HepG2 (cell line): ENCODE measurements around the gene RAB20.

Experiments
- CEBPB ChIP-seq: IDR thresholded peaks from 2 replicates; pipeline ENCODE4 v1.6.1; 2011; ENCODE audit warnings: low read depth, low read length, improper control_type of control experiment, borderline replicate concordance
- CTCF ChIP-seq: sonication (generic); formaldehyde crosslinking; IDR thresholded peaks from 2 replicates; pipeline ENCODE4 v1.5.0; 2020; ENCODE audit warnings: mild to moderate bottlenecking, missing genetic modification reagents, moderate library complexity
- IRF2 ChIP-seq: IDR thresholded peaks from 2 replicates; pipeline ENCODE4 v1.6.1; 2018; ENCODE audit warnings: missing genetic modification reagents, missing compliant biosample characterization
- MTA1 ChIP-seq: sonication (generic); formaldehyde crosslinking; IDR thresholded peaks from 2 replicates; pipeline ENCODE4 v1.4.0; 2020; ENCODE audit warnings: missing genetic modification reagents, mild to moderate bottlenecking, borderline replicate concordance
- NFKBIZ ChIP-seq: IDR thresholded peaks from 2 replicates; pipeline ENCODE4 v1.6.1; 2018; ENCODE audit warnings: missing genetic modification reagents, missing compliant biosample characterization
- POLR2A ChIP-seq, 2 experiments: IDR thresholded peaks; 2 replicates each; pipeline ENCODE4 v1.6.1; 2011; ENCODE audit warnings: low read depth in 2 of 2, low read length in 2 of 2, mild to moderate bottlenecking in 1 of 2, moderate library complexity in 1 of 2; ENCODE audit not compliant: insufficient read depth in 1 of 2
- RAD51 ChIP-seq: fragments of 450-650 bp; IDR thresholded peaks from 2 replicates; pipeline ENCODE4 v1.6.1; 2016; ENCODE audit warnings: borderline replicate concordance
- SNAPC2 ChIP-seq: sonication (generic); formaldehyde crosslinking; IDR thresholded peaks from 2 replicates; pipeline ENCODE4 v1.8.1; 2022; ENCODE audit warnings: mild to moderate bottlenecking, missing genetic modification reagents
- SP4 ChIP-seq: sonication (generic); formaldehyde crosslinking; IDR thresholded peaks from 2 replicates; pipeline ENCODE4 v1.8.1; 2023; ENCODE audit warnings: mild to moderate bottlenecking, missing genetic modification reagents
- TFDP2 ChIP-seq: sonication (generic); formaldehyde crosslinking; IDR thresholded peaks from 2 replicates; pipeline ENCODE4 v1.4.0; 2020; ENCODE audit warnings: missing genetic modification reagents
- USF2 ChIP-seq, 2 experiments: sonication (generic) in 1 of 2; formaldehyde crosslinking in 1 of 2; IDR thresholded peaks; 2 replicates each; pipeline versions ENCODE4 v1.5.1 to v1.6.1; 2011 to 2020; ENCODE audit warnings: borderline replicate concordance in 1 of 2, low read depth in 1 of 2, low read length in 1 of 2, mild to moderate bottlenecking in 1 of 2, missing genetic modification reagents in 1 of 2, moderate library complexity in 1 of 2
- ZNF331 ChIP-seq: sonication (generic); formaldehyde crosslinking; IDR thresholded peaks from 2 replicates; pipeline ENCODE4 v1.4.0; 2020; ENCODE audit warnings: missing genetic modification reagents
- ZNF614 ChIP-seq: IDR thresholded peaks from 2 replicates; pipeline ENCODE4 v1.6.1; 2018; ENCODE audit warnings: missing biosample characterization, missing genetic modification reagents, inconsistent platforms, borderline replicate concordance
- ZNF720 ChIP-seq: sonication (generic); formaldehyde crosslinking; IDR thresholded peaks from 2 replicates; pipeline ENCODE4 v1.4.0; 2020; ENCODE audit warnings: missing genetic modification reagents

GRCh38 chr13:110529522-110530311 is 31.8 kb downstream of the RAB20 start:
- no peak for TF ChIP-seq USF2 (IDR thresholded peaks at IDR 0.05; ENCODE audit: low read depth, low read length)
- no peak for TF ChIP-seq USF2 (CRISPR knock-in tag; IDR thresholded peaks at IDR 0.05; ENCODE audit: borderline replicate concordance)
- no peak for TF ChIP-seq MTA1 (CRISPR knock-in tag)
- no peak for TF ChIP-seq TFDP2 (CRISPR knock-in tag)
- no peak for TF ChIP-seq SNAPC2
- TF ChIP-seq RAD51 = no peak
- no peak for TF ChIP-seq ZNF614
- no peak for TF ChIP-seq CTCF (CRISPR knock-in tag)
- no peak for TF ChIP-seq IRF2 (CRISPR knock-in tag)
- TF ChIP-seq CEBPB = no peak
- no peak for TF ChIP-seq ZNF720 (CRISPR knock-in tag)
- no peak for TF ChIP-seq SP4 (CRISPR knock-in tag)
- TF ChIP-seq POLR2A (IDR thresholded peaks at IDR 0.05; ENCODE audit: insufficient read depth in 1 of 2, low read depth in 2 of 2, low read length in 2 of 2) = no peak
- no peak for TF ChIP-seq ZNF331 (CRISPR knock-in tag)
- no peak for TF ChIP-seq NFKBIZ (CRISPR knock-in tag)
